NCI-H82 treated with DMSO at 0.1 percent for 48 hours (cell line): Measurements from ENCODE around the gene SLBP.
"Not testable (repeated sequence)": the region's sequence is repeated elsewhere in the genome, so short reads cannot be mapped to it uniquely, and the experiment has no call there.

Source experiments
- DNase-seq: peaks from one replicate; lab custom pipeline; 2025; ENCODE audit not compliant: unreplicated experiment; lab: John Stamatoyannopoulos, UW

Gene SLBP

DNA sequence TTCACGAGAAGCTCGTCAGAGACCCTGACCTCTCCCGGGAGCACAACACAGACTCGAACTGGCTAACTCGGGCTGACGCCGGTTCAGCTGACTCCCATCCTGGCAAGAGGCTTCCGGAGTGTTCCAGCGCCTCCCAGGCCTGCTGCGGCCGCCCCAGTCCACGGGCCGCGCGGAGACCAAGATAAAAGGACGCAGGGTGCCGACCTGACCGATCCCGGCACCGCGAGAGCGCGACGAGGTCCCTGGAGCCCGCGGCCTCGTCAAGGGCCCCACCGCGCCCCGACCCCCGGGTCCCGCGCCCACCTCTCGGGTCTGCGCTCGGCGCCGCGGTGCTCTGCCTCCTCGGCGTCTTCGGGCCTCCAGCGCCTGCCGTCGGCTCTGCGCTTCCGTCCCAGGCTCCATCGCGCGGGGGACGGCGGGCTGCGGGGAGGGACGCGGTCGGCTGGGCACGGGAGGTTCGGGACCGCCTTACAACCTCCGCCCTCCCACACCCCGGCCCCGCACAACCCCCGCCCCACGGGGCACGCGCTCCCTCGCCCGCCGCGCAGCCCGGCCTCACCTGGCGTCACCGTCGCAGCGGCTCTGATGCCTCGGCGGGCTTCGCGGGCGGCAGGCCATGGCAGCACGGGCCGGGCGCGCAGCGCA is 426 bp downstream of the SLBP start:
- DNase-seq = no peak

DNA sequence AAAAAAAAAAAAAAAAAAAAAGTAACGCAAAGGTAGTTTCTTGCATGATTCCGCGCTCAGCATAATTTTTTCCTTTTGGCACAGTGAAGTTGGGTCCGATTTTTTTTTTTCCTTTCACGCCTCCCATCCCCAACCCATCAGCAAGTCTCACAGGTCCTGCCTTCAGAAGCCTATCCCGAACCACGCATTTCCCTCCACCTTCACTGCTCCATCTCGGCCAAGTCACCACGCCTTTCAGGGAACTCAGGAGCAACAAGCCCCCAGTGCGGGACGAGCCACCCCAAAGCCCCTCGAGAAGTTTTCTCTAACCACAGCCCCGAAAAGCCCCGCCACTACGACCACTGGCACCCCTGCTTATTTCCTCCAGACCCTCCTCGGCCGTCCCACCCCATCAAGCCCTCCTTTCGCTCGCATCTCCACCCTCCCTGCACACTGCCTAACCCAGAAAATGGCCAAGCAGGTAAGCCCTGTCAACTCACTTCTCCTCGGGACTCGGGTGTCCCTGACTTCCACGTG is 1.0 kb downstream of the SLBP start:
- no peak for DNase-seq

DNA sequence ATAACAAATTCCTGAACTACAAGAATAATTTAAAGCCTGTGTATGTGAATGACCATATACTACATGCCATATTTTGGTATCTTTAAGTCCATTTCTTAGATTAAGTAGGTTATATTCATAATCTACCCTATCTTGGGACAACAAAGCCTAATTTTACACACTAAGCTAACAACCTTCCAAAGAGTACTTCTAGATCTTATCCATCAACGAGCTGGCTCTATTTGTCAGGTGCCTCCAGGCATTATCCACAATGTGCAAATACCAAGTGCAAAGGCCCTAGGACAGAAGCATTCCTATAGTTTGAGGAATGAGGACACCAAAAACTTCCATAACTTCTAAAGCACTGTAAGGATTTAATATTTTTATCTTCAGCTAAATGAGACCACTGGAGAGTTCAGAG is 3.5 kb downstream of the SLBP start:
- no peak for DNase-seq

DNA sequence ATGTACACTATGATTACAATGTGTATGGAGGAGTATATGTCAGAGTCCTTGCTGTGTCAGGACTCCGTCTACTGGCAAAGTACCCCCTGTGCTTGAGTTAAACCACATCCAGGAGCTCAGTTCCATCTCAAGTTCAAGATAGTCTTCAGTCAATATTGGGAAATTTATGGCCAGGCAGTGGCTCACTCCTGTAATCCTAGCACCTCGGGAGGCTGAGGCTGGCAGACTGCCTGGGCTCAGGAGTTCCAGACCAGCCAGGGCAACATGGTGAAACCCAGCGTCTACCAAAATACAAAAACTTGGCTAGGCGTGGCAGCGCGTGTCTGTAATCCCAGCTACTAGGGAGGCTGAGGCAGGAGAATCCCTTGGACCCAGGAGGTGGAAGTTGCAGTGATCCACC is 5.8 kb downstream of the SLBP start:
- no peak for DNase-seq

DNA sequence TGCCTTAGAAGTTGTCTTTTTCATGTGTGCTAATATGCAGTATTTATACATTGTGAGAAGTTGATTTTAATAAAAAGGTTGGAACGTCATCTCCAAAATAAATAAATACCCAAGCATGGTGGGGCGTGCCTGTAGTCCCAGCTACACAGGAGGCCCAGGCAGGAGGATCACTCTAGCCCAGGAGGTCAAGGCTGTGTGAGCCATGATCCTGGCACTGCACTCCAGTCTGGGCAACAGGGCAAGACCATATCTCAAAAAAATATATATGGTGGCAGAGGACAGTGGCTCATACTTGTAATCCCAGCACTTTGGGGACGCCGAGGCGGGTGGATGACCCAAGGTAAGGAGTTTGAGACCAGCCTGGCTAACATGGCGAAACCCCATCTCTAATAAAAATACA is 6.4 kb downstream of the SLBP start:
- DNase-seq = no peak

DNA sequence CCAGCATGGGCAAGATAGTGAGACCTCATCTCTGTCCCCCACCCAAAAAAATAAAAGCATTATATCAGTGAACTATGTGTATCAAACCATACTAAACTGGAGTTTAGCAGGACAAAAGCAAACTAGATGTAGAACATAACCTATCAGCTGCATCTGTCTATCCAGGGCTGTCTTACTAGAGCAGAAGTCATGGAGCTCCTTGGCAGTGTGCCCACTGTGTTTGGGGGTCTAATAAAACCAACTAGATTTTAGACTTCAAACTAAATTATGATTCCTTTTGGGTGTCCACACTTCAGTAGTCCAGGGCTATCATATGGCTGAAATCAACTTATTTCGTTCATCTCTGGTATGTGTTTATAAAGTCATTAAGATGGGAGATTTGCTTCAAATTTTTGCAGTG is 8.3 kb downstream of the SLBP start:
- no peak for DNase-seq

DNA sequence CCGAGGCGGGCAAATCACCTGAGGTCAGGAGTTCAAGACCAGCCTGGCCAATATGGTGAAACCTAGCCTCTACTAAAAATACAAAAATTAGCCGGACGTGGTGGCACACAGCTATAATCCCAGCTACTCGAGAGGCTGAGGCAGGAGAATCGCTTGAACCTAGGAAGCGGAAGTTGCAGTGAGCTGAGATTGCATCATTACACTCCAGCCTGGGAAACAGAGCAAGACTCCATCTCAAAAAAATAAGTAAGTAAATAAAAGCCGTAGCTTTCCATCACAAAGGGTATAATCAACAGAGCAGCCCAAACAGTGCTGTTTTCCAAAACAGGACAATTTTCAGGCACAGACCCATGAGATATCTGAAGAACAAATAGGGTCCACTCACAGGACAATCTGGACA is 10.4 kb downstream of the SLBP start:
- DNase-seq = not testable (repeated sequence)

DNA sequence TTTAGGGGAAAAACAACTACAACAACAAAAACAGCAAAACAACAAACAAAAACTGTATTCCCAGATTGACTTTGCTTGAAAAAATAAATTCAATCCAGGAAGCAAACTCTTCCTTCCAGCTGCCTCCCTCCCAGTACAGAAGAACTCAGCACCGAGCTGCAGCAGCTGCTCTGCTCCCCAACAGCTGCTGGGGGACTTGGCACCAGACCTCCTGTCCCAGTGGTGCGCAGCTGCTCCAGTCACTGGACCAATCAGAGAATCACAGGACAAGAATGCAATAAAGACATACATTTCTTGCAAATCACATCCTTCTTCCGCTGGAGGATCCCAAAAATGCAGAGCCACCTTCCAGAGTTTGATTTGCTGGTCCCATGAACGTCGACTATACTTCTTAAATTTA is 16.2 kb downstream of the SLBP start:
- no peak for DNase-seq

DNA sequence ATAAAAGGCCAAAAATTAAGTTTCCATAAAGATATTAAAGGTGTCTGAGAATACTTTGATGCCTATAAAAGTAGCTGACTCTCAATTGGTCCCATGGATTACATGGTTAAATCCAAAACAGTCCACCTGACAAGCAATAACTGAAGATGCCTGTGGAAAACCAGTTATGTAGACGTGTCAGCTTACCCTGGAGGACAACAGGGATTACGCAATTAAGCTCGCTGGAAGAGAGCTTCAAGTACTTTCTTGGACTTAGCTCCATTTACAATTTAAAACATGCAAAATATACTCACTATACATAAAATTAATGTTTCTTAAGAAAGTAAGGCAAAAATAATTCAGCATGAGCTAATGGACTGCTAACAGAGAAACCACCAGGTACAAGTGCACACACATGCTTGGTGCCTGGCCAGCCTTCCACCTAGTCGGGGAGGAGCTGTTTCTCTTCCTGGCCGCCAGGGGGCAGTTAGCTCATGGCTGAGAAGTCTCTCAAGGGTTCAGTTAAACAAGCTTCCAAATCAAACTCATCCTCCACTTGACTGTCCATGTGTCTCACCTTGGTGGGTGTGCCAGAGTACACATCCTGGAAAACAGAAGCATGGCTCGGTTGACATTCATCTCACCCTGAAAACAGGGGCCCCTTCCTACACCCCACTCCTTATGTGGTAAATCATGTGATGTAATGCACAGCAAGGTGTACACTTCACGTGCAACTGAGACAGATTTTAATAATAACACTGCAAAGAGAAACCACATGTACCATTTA is 18.8 kb downstream of the SLBP start:
- peak; percentile 36 for DNase-seq

DNA sequence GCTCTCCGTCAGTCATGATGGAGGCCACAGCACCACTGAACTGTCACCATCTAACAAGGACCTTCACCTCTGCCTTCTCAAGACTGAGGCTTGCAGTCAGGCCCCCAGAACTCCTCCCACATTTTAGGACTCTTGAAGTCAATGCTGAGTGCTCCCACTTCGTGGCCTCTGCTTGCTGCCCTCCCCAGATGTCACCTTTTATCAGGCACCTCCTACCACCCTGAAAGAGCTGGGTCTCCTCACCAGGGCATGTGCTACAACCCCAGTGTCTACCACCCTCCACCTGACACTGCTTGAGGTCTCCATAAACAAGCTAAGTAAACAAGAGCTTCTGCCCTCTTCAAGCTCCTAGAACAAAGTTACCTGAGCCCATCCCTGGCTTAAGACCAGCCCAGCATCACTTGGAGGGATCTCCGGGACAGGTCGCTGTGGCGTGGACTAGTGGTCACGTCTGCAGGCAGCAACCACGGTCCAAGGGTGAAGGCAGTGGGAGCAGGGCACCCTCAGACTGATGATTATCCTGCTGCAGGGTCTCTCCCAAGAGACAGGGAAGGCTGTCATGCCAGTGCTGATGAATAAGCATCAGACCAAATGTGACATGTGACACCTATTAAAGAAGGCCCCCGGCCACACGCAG is 20.3 kb downstream of the SLBP start:
- no peak for DNase-seq

DNA sequence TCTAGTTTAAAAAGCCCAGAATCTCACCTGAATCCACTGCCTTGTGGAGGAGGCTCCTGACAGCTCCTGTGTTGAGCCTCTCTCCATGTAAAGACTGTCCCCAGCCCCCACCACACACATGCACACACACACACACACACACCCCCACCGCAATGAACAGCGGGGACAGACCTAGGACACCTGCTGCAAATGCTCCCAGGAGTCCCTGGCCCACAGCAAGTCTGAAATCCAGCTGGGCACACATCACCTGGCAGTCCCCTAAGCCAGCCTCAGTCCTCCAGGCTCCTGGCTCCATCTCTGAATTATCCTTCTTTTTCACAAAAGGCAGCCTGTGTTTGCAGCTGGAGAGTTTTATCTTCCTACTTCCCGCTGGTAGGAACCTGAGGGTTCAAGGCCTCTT is 21.4 kb downstream of the SLBP start:
- DNase-seq = no peak

DNA sequence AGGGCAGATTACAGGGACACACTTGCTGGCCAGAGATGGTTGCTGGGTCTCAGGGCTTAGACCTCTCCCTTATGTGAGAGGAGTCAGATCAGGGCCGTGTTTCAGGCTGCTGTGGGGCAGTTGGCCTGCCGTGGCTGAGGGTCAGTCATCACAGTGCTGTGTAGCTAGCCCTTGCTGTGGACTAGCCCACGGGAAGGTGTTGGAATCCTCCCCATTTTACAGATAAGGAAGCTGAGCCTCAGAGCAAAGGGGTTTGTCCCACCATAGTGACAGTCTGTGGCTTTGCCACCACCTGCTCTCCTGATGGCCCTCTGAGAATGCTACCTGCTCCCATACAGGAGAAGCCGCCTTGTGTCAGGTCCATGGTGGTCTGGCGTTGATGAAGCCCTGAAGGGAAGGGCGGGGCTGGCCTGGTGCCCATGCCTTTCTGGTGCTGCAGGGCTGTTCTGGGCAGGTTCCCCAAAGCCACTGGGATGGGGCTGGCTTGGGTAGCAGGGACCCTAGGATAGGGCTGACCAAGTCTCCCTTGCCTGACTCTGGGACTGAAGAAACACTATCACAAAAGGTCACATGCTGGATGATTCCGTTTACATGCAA is 25.6 kb downstream of the SLBP start:
- no peak for DNase-seq

DNA sequence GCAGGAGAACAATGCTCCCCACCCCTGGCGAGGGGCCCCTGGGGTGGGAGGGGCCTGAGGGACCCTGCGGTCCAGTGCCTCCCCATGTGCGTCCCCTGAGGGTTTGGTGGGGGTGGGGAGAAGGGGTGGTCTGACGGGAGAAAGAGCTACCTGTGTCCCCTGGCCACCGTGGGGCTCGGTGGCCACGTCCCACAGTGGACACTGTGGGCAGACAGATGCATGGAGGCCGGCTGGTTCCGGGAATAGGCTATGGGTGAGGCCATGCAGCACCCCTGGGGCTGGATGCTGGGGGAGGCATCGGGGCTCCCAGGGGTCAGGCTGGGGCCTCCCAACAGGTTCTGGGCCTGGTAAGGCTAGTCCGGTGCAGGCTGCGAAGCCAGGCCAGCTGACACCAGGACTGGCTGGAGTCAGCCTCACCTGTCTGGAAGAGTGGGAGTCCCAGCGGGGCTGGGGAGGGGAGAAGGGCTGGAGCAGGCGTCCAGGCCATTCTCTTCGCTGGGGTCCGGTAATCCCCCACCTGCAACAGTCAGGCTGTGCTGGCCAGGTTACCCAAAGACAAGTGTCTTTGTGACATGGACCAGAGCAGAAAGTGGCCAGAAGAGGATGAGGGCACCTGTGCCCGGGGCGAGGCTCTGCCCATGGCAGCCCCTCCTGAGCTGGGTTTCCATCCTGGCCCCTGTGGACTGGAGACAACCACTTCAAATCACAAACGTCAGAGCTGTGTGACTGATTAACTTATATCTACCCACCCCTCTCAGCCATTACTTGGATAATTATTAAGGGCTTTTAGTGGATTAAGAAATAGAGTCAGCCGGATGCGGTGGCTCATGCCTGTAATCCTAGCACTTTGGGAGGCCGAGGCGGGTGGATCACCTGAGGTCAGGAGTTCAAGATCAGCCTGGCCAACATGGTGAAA is 26.6 kb downstream of the SLBP start:
- peak; percentile 28 for DNase-seq

DNA sequence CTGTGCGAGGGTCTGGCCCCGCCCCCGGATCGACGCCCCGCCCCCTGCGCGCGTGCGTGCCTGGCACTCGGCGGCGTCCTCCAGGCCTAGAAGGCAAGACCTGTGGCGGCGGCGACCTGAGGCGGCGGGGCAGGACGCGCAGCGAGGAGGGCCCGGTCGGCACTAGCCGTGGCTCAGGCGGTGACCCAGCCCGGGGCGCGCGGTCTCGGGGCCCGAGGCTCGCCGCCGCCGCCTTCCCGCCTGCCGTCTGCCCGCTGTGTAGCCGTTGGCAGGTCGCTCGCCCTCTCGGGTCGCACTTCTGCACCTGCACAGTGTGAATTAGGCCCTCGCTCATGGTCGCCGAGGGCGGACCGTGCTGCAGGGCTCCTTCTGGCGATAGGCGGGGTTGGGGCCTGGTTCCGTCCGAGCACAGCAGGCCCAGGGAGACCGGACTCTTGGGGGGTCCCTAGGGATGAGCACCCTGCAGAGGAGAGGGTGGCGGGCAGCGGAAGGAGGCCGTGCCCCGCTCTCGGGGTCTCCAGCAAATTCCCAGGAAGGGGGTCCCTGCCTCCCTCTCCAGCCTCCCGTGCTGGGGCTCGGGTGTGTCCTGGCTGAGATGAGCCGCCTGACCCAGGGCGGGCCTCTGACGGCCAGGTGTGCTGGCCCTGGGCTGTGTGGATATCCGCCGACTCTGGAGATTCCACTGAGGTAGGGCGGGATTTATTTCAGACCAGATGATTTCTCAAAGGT is 27.4 kb downstream of the SLBP start:
- DNase-seq = no peak

DNA sequence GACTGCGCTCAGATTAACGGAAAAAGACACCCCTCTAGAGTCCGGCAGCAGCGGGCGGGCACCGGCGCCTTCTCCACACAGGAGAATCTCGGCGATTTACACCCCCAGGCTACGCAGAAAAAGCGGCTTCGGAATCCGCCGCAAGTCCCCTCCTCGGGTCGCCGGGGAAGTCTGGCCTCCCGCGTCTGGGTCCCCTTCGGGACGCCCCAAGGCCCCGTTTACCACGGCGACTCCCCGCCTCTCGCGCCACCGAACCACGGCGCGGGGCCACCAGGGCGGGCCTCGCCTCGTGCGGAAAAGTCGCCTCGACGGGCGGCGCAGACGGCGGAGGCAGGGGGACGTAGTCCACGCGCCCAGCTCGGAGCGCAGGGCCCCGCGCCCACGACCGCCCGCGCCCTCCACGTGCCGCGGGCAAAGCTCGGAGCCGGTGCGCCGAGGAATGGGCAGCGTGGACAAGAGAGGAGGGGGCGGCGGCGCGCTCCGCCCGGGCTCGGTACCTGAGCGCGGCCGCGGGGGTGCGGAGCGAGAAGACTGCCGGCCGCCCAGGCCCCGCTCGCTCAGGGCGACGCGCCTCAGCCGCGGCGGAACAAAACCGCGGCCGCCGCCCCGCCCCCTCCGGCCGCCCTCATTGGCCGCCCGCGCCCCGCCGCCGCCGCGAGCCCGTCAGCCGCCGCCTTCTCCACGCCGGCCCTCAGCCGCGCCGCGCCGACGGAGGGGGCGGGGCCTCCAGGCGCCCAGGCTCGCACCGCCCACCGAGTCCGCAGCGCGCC is 28.2 kb downstream of the SLBP start, which contains the start of gene FAM53A:
TSS of gene FAM53A (minus strand) at position 578 of the 770 bp plus-strand sequence. CDS start 15,572 bp downstream, outside the sequence.
- peak; percentile 25 for DNase-seq

DNA sequence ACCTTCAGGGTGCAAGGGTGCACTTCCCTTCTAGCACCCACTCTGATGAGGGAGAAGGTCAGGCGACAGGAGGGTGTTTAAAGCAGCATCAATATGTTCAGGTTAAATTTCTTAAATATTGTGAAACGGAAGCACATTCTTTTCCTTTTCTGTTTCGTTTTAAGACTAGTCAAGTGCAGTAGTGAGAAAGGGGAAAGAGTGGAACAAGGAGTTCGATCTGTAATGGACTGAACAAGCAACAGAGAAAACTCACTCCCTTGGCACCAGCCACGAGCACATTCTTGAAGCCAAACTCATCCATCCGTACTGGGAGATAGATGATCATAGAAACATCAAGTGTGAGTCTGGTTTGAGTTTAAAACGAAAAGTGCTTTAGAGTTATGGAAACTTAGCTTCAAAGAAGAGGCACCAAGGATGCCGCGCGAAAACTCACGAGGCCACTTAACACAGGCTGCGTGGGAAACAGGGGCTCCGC is 28.8 kb downstream of the SLBP start:
- DNase-seq = no peak

DNA sequence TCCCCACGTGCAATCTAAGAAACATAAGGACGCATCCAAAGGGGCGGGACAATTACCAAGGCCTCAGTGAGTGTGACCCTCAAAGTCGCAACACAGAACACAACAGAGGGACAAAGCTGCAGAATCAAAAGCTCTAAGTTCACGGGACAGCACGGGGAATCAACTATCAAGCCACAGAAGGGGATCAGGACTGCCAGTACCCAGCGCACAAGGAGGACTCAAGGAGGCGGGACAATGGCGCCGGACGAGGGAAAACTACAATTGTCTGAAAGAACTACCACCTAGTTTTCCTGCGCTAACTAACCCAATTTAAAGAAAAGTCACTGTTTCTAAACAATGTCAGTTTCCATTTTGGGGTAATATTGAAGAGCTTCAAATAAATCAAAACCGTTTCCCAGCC is 29.3 kb downstream of the SLBP start:
- DNase-seq = no peak

DNA sequence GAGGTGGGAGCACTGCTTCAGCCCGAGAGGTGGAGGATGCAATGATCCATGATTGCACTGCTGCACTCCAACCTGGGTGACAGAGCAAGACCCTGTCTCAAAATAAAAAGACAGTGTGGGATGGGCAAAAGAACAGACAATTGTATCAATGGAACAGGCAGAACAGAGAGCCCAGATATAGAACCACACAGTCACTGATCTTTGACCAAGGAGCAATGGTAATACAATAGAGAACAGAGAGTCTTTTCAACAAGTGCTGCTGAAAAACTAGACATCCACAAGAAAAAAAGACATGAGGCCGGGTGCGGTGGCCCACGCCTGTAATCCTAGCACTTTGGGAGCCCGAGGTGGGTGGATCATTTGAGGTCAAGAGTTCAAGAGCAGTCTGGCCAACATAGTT is 33.9 kb downstream of the SLBP start:
- DNase-seq = no peak
